IPS-15b (cell line): ENCODE results near the gene DHRS9.

Experiments
- H3K27me3 ChIP-seq: one replicate; pipeline ENCODE4 v1.6.1; 2013; ENCODE audit warnings: low read length; ENCODE audit not compliant: control insufficient read depth, insufficient read depth
- H3K36me3 ChIP-seq: one replicate; pipeline ENCODE4 v1.6.1; 2013; ENCODE audit warnings: low read length; ENCODE audit not compliant: control insufficient read depth, insufficient read depth
- H3K4me1 ChIP-seq: one replicate; pipeline ENCODE4 v1.6.1; 2013; ENCODE audit warnings: mild to moderate bottlenecking, low read length; ENCODE audit not compliant: control insufficient read depth, insufficient read depth
- H3K4me3 ChIP-seq: one replicate; pipeline ENCODE4 v1.5.1; 2013; ENCODE audit warnings: low read depth, low read length
- H3K9ac ChIP-seq: one replicate; pipeline ENCODE4 v1.6.1; 2013; ENCODE audit warnings: low read depth, mild to moderate bottlenecking, low read length
- H3K9me3 ChIP-seq: one replicate; pipeline ENCODE4 v1.6.1; 2013; ENCODE audit warnings: mild to moderate bottlenecking, low read length; ENCODE audit not compliant: control insufficient read depth, insufficient read depth

DHRS9 gene

DNA sequence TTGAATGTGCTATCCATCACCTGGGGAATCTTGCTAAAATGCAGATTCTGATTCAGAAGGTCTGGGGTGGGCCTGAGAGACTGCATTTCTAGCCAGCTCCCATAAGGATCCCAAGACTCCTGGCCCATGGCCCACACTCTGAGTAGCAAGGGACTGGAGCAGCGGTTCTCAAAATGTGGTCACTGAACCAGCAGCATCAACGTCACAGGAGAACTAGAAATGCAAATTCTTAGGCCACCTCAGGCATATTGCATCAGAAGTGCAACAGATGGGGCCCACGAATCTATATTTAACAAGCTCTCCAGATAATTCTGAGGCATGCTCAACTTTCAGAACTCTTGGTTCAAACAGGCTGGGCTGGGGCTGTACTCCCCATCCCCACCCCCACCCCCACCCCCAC, 74.6 kb downstream of the DHRS9 start:
- H3K36me3 ChIP-seq: no peaks in the 10 kb centered on the region
- H3K9ac ChIP-seq: no peak overlapping the region
- peaks cover 21% of the 10 kb centered on the region for H3K4me1 ChIP-seq
- no peak overlapping the region for H3K4me3 ChIP-seq
- H3K27me3 ChIP-seq: no peaks in the 10 kb centered on the region
- H3K9me3 ChIP-seq: no peaks in the 10 kb centered on the region
